ENCODE results near the gene TAF8. TPM values are rescaled to one million over a fixed set of nuclear protein-coding genes. Genes with fewer than 3 reads are reported as not detected.
A peak's percentile ranks its signal among the peaks of the same experiment; 100 is the strongest.

TAF8 gene
- polyA plus RNA-seq, 3 donors: 13.1 to 24.7 (median 16.6) TPM

DNA sequence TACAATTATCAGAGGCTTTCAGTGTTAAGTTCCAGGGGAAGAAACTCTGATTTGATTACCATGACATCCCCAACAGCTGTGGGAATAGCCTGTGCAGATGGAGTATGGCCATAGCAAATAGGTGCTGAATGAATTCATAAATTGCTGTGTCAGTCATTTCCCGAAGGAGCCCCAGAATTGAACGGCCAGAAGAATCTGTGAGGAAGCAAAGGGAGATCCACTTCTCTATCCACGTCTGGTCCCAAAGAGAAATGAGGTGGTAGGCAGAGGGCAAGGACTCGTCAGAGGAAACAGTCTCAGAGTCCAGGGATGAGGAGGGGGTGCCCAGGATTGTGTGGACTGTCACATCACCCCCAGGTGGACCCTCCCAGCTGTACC is 3.1 kb upstream of the TAF8 start:
- Mint-ChIP-seq H3K36me3 (peaks cover 2 to 8% of the 10 kb centered on the region in 2 donors), H3K4me1 (peaks cover 73% of the 10 kb centered on the region), H3K27ac (no peak overlapping the region), H3K4me3 (peak overlapping the region; percentile 48 to 97), H3K27me3 (ENCODE audit: low read depth in 3 of 3) (peaks cover 7 to 28% (median 11%) of the 10 kb centered on the region in 3 donors), H3K9me3 (peaks cover 0 to 2% (median 0%) of the 10 kb centered on the region in 7 donors)
- Histone ChIP-seq H4K20me1 (ENCODE audit: insufficient read depth, low read length) (peaks cover 6% of the 10 kb centered on the region), H3K9me3 (replicated peaks in 1 of 2; ENCODE audit: control insufficient read depth in 1 of 2, insufficient read depth in 1 of 2, low read length in 2 of 2) (no peaks in the 10 kb centered on the region), H3K79me2 (ENCODE audit: insufficient read depth, low read length) (peaks cover 19% of the 10 kb centered on the region), H3K36me3 (replicated peaks in 1 of 2; ENCODE audit: control insufficient read depth in 1 of 2, insufficient read depth in 2 of 2, low read length in 2 of 2) (peaks cover 0 to 3% of the 10 kb centered on the region in 2 donors), H3K9ac (ENCODE audit: insufficient read depth, low read length, poor library complexity, severe bottlenecking) (no peak overlapping the region), H2AFZ (ENCODE audit: insufficient read depth, low read depth, low read length, poor library complexity, severe bottlenecking) (no peak overlapping the region), H3K27ac (ENCODE audit: low read depth in 1 of 2, low read length in 2 of 2) (no peak overlapping the region), H3K4me3 (replicated peaks in 1 of 3; ENCODE audit: low read depth in 2 of 3, low read length in 3 of 3) (peak overlapping the region in 1 of 3 experiments; percentile 83), H3K4me2 (replicated peaks; ENCODE audit: extremely low read depth, low read length, poor library complexity, severe bottlenecking) (peak overlapping the region; percentile 89), H3K4me1 (ENCODE audit: control insufficient read depth in 1 of 2, insufficient read depth in 2 of 2, low read length in 2 of 2) (peaks cover 70 to 85% of the 10 kb centered on the region in 2 donors), H3K27me3 (ENCODE audit: control insufficient read depth in 2 of 2, insufficient read depth in 2 of 2, low read length in 2 of 2) (peaks cover 0 to 8% of the 10 kb centered on the region in 2 donors)
- no peak for DNase-seq
- TF ChIP-seq, protein P1, sequence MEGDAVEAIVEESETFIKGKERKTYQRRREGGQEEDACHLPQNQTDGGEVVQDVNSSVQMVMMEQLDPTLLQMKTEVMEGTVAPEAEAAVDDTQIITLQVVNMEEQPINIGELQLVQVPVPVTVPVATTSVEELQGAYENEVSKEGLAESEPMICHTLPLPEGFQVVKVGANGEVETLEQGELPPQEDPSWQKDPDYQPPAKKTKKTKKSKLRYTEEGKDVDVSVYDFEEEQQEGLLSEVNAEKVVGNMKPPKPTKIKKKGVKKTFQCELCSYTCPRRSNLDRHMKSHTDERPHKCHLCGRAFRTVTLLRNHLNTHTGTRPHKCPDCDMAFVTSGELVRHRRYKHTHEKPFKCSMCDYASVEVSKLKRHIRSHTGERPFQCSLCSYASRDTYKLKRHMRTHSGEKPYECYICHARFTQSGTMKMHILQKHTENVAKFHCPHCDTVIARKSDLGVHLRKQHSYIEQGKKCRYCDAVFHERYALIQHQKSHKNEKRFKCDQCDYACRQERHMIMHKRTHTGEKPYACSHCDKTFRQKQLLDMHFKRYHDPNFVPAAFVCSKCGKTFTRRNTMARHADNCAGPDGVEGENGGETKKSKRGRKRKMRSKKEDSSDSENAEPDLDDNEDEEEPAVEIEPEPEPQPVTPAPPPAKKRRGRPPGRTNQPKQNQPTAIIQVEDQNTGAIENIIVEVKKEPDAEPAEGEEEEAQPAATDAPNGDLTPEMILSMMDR (IDR thresholded peaks at IDR 0.05): no peak
- intact Hi-C loops (cut with micrococcal nuclease): loop anchor here (5.0 kb wide), 3 partner anchors 110 to 155 kb away; partner anchors contain the start of genes BYSL (in 1 of the 2) and MED20 (in 1 of the 2)
- 67% methylated on average over 1 of the region's 4 CpGs for WGBS (ENCODE audit: insufficient coverage)

- Histone ChIP-seq H3K27ac (ENCODE audit: low read depth in 1 of 2, low read length in 2 of 2) (no peak overlapping the region), H3K9ac (ENCODE audit: insufficient read depth, low read length, poor library complexity, severe bottlenecking) (peak overlapping the region; percentile 73), H3K27me3 (ENCODE audit: control insufficient read depth in 2 of 2, insufficient read depth in 2 of 2, low read length in 2 of 2) (peaks cover 0 to 8% of the 10 kb centered on the region in 2 donors), H2AFZ (ENCODE audit: insufficient read depth, low read depth, low read length, poor library complexity, severe bottlenecking) (peak overlapping the region; percentile 95), H4K20me1 (ENCODE audit: insufficient read depth, low read length) (peaks cover 5% of the 10 kb centered on the region), H3K4me2 (replicated peaks; ENCODE audit: extremely low read depth, low read length, poor library complexity, severe bottlenecking) (peak overlapping the region; percentile 89), H3K4me1 (ENCODE audit: control insufficient read depth in 1 of 2, insufficient read depth in 2 of 2, low read length in 2 of 2) (peaks cover 70 to 81% of the 10 kb centered on the region in 2 donors), H3K9me3 (replicated peaks in 1 of 2; ENCODE audit: control insufficient read depth in 1 of 2, insufficient read depth in 1 of 2, low read length in 2 of 2) (no peaks in the 10 kb centered on the region), H3K79me2 (ENCODE audit: insufficient read depth, low read length) (peaks cover 25% of the 10 kb centered on the region), H3K36me3 (replicated peaks in 1 of 2; ENCODE audit: control insufficient read depth in 1 of 2, insufficient read depth in 2 of 2, low read length in 2 of 2) (peaks cover 6 to 10% of the 10 kb centered on the region in 2 donors), H3K4me3 (replicated peaks in 1 of 3; ENCODE audit: low read depth in 2 of 3, low read length in 3 of 3) (peak overlapping the region; percentile 43 to 83 (median 65))
- Mint-ChIP-seq H3K4me3 (peak overlapping the region; percentile 94 to 97), H3K27ac (peak overlapping the region in 2 of 7 donors; percentile 18 to 58), H3K4me1 (peaks cover 72% of the 10 kb centered on the region), H3K9me3 (peaks cover 0 to 2% (median 0%) of the 10 kb centered on the region in 7 donors), H3K36me3 (peaks cover 5 to 14% of the 10 kb centered on the region in 2 donors), H3K27me3 (ENCODE audit: low read depth in 3 of 3) (peaks cover 7 to 28% (median 11%) of the 10 kb centered on the region in 3 donors)
- TF ChIP-seq, protein P1 (IDR thresholded peaks at IDR 0.05): no peak
- WGBS (ENCODE audit: insufficient coverage): 0% methylated on average over 1 of the region's 8 CpGs
- DNase-seq: no peak
- intact Hi-C loops (cut with micrococcal nuclease): loop anchor here (5.0 kb wide), 3 partner anchors 111 to 156 kb away; partner anchors contain the start of genes BYSL (in 1 of the 2) and MED20 (in 1 of the 2)
Measured at GRCh38 chr6:42047790-42048405, 2.4 kb upstream of the TAF8 start.

Data from CD14-positive monocyte (primary cell).